COLO668 (cell line): ENCODE data around the gene WDFY1.

Experiments used
- DNase-seq: peaks from one replicate; lab custom pipeline; 2025; ENCODE audit not compliant: unreplicated experiment; lab: John Stamatoyannopoulos, UW

Gene WDFY1

GRCh38 chr2:223944703-223945531 is at the start of gene WDFY1:
Gene WDFY1 (minus strand): TSS chr2:223945335. CDS start chr2:223945284, 51 bp downstream.
- peak; percentile 90 for DNase-seq

GRCh38 chr2:223994562-223995162 is 49.5 kb upstream of the WDFY1 start:
- DNase-seq: no peak

- DNase-seq: peak; percentile 57
Measured at GRCh38 chr2:223993634-223994232, 48.6 kb upstream of the WDFY1 start.

GRCh38 chr2:223991611-223992010 is 46.5 kb upstream of the WDFY1 start:
- DNase-seq: no peak

- no peak for DNase-seq
Measured at GRCh38 chr2:223989856-223990232, 44.7 kb upstream of the WDFY1 start.

GRCh38 chr2:223989206-223989855 is 44.2 kb upstream of the WDFY1 start:
- peak; percentile 33 for DNase-seq

- DNase-seq: no peak
Measured at GRCh38 chr2:223981241-223981640, 36.1 kb upstream of the WDFY1 start.

GRCh38 chr2:223980803-223981202 is 35.7 kb upstream of the WDFY1 start:
- no peak for DNase-seq

GRCh38 chr2:223980397-223980735 is 35.2 kb upstream of the WDFY1 start:
- DNase-seq: no peak

GRCh38 chr2:223979730-223980396 is 34.7 kb upstream of the WDFY1 start:
- DNase-seq: no peak

- DNase-seq: no peak
Measured at GRCh38 chr2:223978451-223978850, 33.3 kb upstream of the WDFY1 start.

GRCh38 chr2:223976635-223977226 is 31.6 kb upstream of the WDFY1 start:
- DNase-seq: no peak

- no peak for DNase-seq
Measured at GRCh38 chr2:223973606-223974005, 28.5 kb upstream of the WDFY1 start.

- no peak for DNase-seq
Measured at GRCh38 chr2:223972656-223973102, 27.5 kb upstream of the WDFY1 start.

- DNase-seq: no peak
Measured at GRCh38 chr2:223971731-223972130, 26.6 kb upstream of the WDFY1 start.

GRCh38 chr2:223970343-223971128 is 25.4 kb upstream of the WDFY1 start:
- peak; percentile 38 for DNase-seq

GRCh38 chr2:223969856-223970255 is 24.7 kb upstream of the WDFY1 start:
- no peak for DNase-seq

GRCh38 chr2:223969315-223969714 is 24.2 kb upstream of the WDFY1 start:
- DNase-seq: no peak

GRCh38 chr2:223967981-223968380 is 22.8 kb upstream of the WDFY1 start:
- no peak for DNase-seq

- no peak for DNase-seq
Measured at GRCh38 chr2:223959688-223960087, 14.6 kb upstream of the WDFY1 start.
